Astrocyte (in vitro differentiated cells and primary cell): ENCODE data around the gene COX8A. TPM values are rescaled to one million over a fixed set of nuclear protein-coding genes. Genes with fewer than 3 reads are reported as not detected.

Source experiments
- DNase-seq: peaks from one replicate; pipeline ENCODE4 v3.0.0-alpha.2; 2010; ENCODE audit warnings: low read depth
- FAIRE-seq: peaks from 2 replicates; lab custom pipeline; 2011; peaks lifted over from hg19 to GRCh38; lab: Jason Lieb, UNC
- H2AFZ ChIP-seq: 2 replicates; pipeline ENCODE4 v1.6.0; 2012; ENCODE audit warnings: low read depth, low read length, inconsistent platforms
- H3K27ac ChIP-seq: 2 replicates; pipeline ENCODE4 v1.5.1; 2011; ENCODE audit warnings: low read depth, low read length, inconsistent platforms
- H3K27me3 ChIP-seq: 2 replicates; pipeline ENCODE4 v1.6.0; 2011; ENCODE audit warnings: low read length, inconsistent platforms; ENCODE audit not compliant: insufficient read depth
- H3K36me3 ChIP-seq: 2 replicates; pipeline ENCODE4 v1.5.1; 2011; ENCODE audit warnings: low read length, inconsistent platforms; ENCODE audit not compliant: insufficient read depth
- H3K4me1 ChIP-seq: 2 replicates; pipeline ENCODE4 v1.5.1; 2011; ENCODE audit warnings: low read length, inconsistent platforms; ENCODE audit not compliant: insufficient read depth
- H3K4me2 ChIP-seq: 2 replicates; pipeline ENCODE4 v1.6.0; 2012; ENCODE audit warnings: low read length, inconsistent platforms
- H3K4me3 ChIP-seq: 2 replicates; pipeline ENCODE4 v1.5.1; 2011; ENCODE audit warnings: low read depth, mild to moderate bottlenecking, low read length, inconsistent platforms; ENCODE audit not compliant: insufficient read depth
- H3K79me2 ChIP-seq: 2 replicates; pipeline ENCODE4 v1.6.0; 2012; ENCODE audit warnings: mild to moderate bottlenecking, low read length, inconsistent platforms; ENCODE audit not compliant: insufficient read depth
- H3K9ac ChIP-seq: 2 replicates; pipeline ENCODE4 v1.6.0; 2012; ENCODE audit warnings: mild to moderate bottlenecking, low read length, inconsistent platforms
- H3K9me3 ChIP-seq: 2 replicates; pipeline ENCODE4 v1.5.1; 2012; ENCODE audit warnings: low read depth, mild to moderate bottlenecking, low read length, inconsistent platforms; ENCODE audit not compliant: insufficient read depth
- H4K20me1 ChIP-seq: 2 replicates; pipeline ENCODE4 v1.6.0; 2012; ENCODE audit warnings: low read length, inconsistent platforms; ENCODE audit not compliant: insufficient read depth
- H3K27ac Mint-ChIP-seq: one replicate; pipeline ENCODE4 v1.8.0; 2021; ENCODE audit warnings: mild to moderate bottlenecking, mixed read lengths; ENCODE audit not compliant: unreplicated experiment
- H3K27me3 Mint-ChIP-seq: one replicate; pipeline ENCODE4 v1.8.0; 2021; ENCODE audit warnings: low read depth, mixed read lengths; ENCODE audit not compliant: unreplicated experiment
- H3K36me3 Mint-ChIP-seq: one replicate; pipeline ENCODE4 v1.8.0; 2021; ENCODE audit warnings: low read depth, mixed read lengths; ENCODE audit not compliant: unreplicated experiment
- H3K4me1 Mint-ChIP-seq: one replicate; pipeline ENCODE4 v1.8.0; 2021; ENCODE audit warnings: low read depth, mixed read lengths; ENCODE audit not compliant: unreplicated experiment
- H3K4me3 Mint-ChIP-seq: one replicate; pipeline ENCODE4 v1.8.0; 2021; ENCODE audit warnings: mild to moderate bottlenecking, moderate library complexity, mixed read lengths; ENCODE audit not compliant: unreplicated experiment
- H3K9me3 Mint-ChIP-seq: one replicate; pipeline ENCODE4 v1.8.0; 2021; ENCODE audit warnings: mild to moderate bottlenecking, mixed read lengths; ENCODE audit not compliant: unreplicated experiment
- EZH2 ChIP-seq: IDR thresholded peaks from 2 replicates; pipeline ENCODE4 v1.6.1; 2012; ENCODE audit warnings: mild to moderate bottlenecking, low read length, inconsistent platforms; ENCODE audit not compliant: insufficient read depth
- total RNA-seq: library from RNA; stranded (reverse); gene quantifications from 2 replicates; pipeline ENCODE4 v1.2.1, GENCODE V29; 2021
- TF ChIP-seq, protein P1 (sequence below): IDR thresholded peaks from 2 replicates; pipeline ENCODE4 v1.5.1; 2011; ENCODE audit warnings: low read depth, mild to moderate bottlenecking, inconsistent platforms, low read length, moderate library complexity; ENCODE audit not compliant: insufficient read depth

The COX8A gene
- total RNA-seq, 1 donor from 2014 or later = 274 TPM

DNA sequence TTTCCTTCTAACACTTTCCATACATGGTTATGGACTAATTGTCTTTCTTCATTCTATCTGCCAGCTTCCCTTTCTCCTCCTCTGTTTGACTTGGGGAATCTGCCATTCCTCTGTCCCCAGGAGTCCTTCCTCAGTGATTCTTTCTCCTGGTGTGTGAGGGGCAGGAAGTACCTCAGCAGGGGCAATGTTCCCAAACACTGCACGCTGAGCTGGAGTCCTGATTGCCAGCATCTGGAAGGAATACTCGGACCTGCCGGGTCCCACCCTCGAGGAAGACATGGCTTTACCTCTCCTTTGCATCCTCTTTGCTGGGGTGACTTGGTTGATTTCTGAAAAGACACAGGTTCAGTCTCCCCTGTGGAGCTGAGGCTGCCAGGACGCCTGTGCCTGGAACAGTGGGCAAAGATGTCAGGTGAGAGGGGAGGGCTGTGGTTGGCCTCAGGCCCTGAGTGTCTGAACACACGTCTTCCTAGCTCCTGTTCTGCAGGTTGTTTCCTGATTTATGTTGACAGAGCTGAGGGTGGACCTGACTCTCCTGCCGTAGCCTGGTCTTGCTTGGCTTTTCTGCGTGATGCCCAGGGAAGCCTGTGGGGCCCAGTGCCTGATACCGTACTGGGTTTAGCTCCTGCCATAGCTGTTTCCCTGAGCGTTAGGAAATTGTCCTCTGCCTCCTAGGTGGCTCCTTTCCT lies 4.3 kb downstream of the COX8A start:
- no peaks in the 10 kb centered on the region for H3K27me3 Mint-ChIP-seq
- no peaks in the 10 kb centered on the region for H3K9me3 ChIP-seq
- no peak overlapping the region for H3K4me2 ChIP-seq
- TF ChIP-seq, protein P1, sequence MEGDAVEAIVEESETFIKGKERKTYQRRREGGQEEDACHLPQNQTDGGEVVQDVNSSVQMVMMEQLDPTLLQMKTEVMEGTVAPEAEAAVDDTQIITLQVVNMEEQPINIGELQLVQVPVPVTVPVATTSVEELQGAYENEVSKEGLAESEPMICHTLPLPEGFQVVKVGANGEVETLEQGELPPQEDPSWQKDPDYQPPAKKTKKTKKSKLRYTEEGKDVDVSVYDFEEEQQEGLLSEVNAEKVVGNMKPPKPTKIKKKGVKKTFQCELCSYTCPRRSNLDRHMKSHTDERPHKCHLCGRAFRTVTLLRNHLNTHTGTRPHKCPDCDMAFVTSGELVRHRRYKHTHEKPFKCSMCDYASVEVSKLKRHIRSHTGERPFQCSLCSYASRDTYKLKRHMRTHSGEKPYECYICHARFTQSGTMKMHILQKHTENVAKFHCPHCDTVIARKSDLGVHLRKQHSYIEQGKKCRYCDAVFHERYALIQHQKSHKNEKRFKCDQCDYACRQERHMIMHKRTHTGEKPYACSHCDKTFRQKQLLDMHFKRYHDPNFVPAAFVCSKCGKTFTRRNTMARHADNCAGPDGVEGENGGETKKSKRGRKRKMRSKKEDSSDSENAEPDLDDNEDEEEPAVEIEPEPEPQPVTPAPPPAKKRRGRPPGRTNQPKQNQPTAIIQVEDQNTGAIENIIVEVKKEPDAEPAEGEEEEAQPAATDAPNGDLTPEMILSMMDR = no peak
- TF ChIP-seq EZH2 = no peak
- H3K79me2 ChIP-seq = peaks cover 64% of the 10 kb centered on the region
- no peaks in the 10 kb centered on the region for H3K9me3 Mint-ChIP-seq
- H3K4me3 ChIP-seq = no peak overlapping the region
- no peak overlapping the region for H3K27ac ChIP-seq
- DNase-seq = no peak
- H3K27ac Mint-ChIP-seq = peak overlapping the region; percentile 48
- peaks cover 24% of the 10 kb centered on the region for H3K4me1 ChIP-seq
- H2AFZ ChIP-seq = no peak overlapping the region
- no peak overlapping the region for H3K4me3 Mint-ChIP-seq
- peaks cover 13% of the 10 kb centered on the region for H3K4me1 Mint-ChIP-seq
- no peaks in the 10 kb centered on the region for H3K27me3 ChIP-seq
- H3K36me3 ChIP-seq = no peaks in the 10 kb centered on the region
- peaks cover 6% of the 10 kb centered on the region for H3K36me3 Mint-ChIP-seq
- H3K9ac ChIP-seq = no peak overlapping the region
- peaks cover 48% of the 10 kb centered on the region for H4K20me1 ChIP-seq
- FAIRE-seq = no peak

- no peaks in the 10 kb centered on the region for H3K9me3 ChIP-seq
- no peak overlapping the region for H2AFZ ChIP-seq
- no peaks in the 10 kb centered on the region for H3K9me3 Mint-ChIP-seq
- no peak overlapping the region for H3K27ac Mint-ChIP-seq
- H3K79me2 ChIP-seq = peaks cover 64% of the 10 kb centered on the region
- peaks cover 24% of the 10 kb centered on the region for H3K4me1 ChIP-seq
- H3K27ac ChIP-seq = no peak overlapping the region
- H3K4me1 Mint-ChIP-seq = peaks cover 13% of the 10 kb centered on the region
- TF ChIP-seq, protein P1 = no peak
- TF ChIP-seq EZH2 = no peak
- FAIRE-seq = no peak
- peaks cover 6% of the 10 kb centered on the region for H3K36me3 Mint-ChIP-seq
- peaks cover 48% of the 10 kb centered on the region for H4K20me1 ChIP-seq
- H3K4me2 ChIP-seq = no peak overlapping the region
- H3K36me3 ChIP-seq = no peaks in the 10 kb centered on the region
- H3K27me3 Mint-ChIP-seq = no peaks in the 10 kb centered on the region
- H3K4me3 Mint-ChIP-seq = no peak overlapping the region
- no peak for DNase-seq
- no peaks in the 10 kb centered on the region for H3K27me3 ChIP-seq
- no peak overlapping the region for H3K9ac ChIP-seq
- H3K4me3 ChIP-seq = no peak overlapping the region
Observed at GRCh38 chr11:63979426-63979825, 5.0 kb downstream of the COX8A start.

GRCh38 chr11:63985812-63986155 lies 11.4 kb downstream of the COX8A start:
- H3K9ac ChIP-seq = peak overlapping the region; percentile 92
- H3K79me2 ChIP-seq = peaks cover 51% of the 10 kb centered on the region
- Mint-ChIP-seq H3K36me3 (peaks cover 9% of the 10 kb centered on the region), H3K9me3 (no peaks in the 10 kb centered on the region), H3K4me3 (peak overlapping the region; percentile 94), H3K27me3 (no peaks in the 10 kb centered on the region), H3K4me1 (peaks cover 9% of the 10 kb centered on the region), H3K27ac (peak overlapping the region; percentile 98)
- H3K4me1 ChIP-seq = peaks cover 21% of the 10 kb centered on the region
- no peak for TF ChIP-seq EZH2
- TF ChIP-seq, protein P1 = no peak
- peak overlapping the region; percentile 87 for H3K4me2 ChIP-seq
- FAIRE-seq (no peak), DNase-seq (no peak)
- no peaks in the 10 kb centered on the region for H3K27me3 ChIP-seq
- peak overlapping the region; percentile 50 for H3K27ac ChIP-seq
- H3K9me3 ChIP-seq = no peaks in the 10 kb centered on the region
- H3K4me3 ChIP-seq = peak overlapping the region; percentile 80
- peak overlapping the region; percentile 69 for H2AFZ ChIP-seq
- H4K20me1 ChIP-seq = peaks cover 43% of the 10 kb centered on the region
- peaks cover 6% of the 10 kb centered on the region for H3K36me3 ChIP-seq
